Measurements from ENCODE around the gene C12orf57.

Gene C12orf57

GRCh38 chr12:6950401-6950801, 6.6 kb downstream of the C12orf57 start:
- H3K4me3 ChIP-seq (ENCODE audit: low read length): peak overlapping the region; percentile 80
- H3K27ac ChIP-seq (ENCODE audit: low read length): peak overlapping the region; percentile 97
- H3F3A ChIP-seq (ENCODE audit: insufficient read depth, low read length): peaks cover 64% of the 10 kb centered on the region
- H3K9ac ChIP-seq (ENCODE audit: low read length): peak overlapping the region; percentile 91
- peaks cover 55% of the 10 kb centered on the region for H3K79me2 ChIP-seq (ENCODE audit: low read length)
- H3K4me1 ChIP-seq (ENCODE audit: low read length): peaks cover 60% of the 10 kb centered on the region
- no peaks in the 10 kb centered on the region for H3K36me3 ChIP-seq (replicated peaks; ENCODE audit: insufficient read depth, low read length)
- H3K9me3 ChIP-seq (replicated peaks; ENCODE audit: insufficient read depth, low read length): no peaks in the 10 kb centered on the region
- H3K9me2 ChIP-seq (replicated peaks; ENCODE audit: insufficient read depth, low read length): no peaks in the 10 kb centered on the region
- peak overlapping the region; percentile 99 for H3K4me2 ChIP-seq (ENCODE audit: low read depth, low read length)
- peak overlapping the region; percentile 21 for H2AFZ ChIP-seq (ENCODE audit: low read length)
- H3K27me3 ChIP-seq (replicated peaks; ENCODE audit: insufficient read depth, low read length): no peaks in the 10 kb centered on the region
- TF ChIP-seq EZH2phosphoT487 (IDR thresholded peaks at IDR 0.05; ENCODE audit: low read length) (no peak), CTCF (IDR thresholded peaks at IDR 0.05; ENCODE audit: low read length) (peak; percentile 67)
- H4K20me1 ChIP-seq (ENCODE audit: insufficient read depth, low read length): no peaks in the 10 kb centered on the region
- no peak for DNase-seq

DNA sequence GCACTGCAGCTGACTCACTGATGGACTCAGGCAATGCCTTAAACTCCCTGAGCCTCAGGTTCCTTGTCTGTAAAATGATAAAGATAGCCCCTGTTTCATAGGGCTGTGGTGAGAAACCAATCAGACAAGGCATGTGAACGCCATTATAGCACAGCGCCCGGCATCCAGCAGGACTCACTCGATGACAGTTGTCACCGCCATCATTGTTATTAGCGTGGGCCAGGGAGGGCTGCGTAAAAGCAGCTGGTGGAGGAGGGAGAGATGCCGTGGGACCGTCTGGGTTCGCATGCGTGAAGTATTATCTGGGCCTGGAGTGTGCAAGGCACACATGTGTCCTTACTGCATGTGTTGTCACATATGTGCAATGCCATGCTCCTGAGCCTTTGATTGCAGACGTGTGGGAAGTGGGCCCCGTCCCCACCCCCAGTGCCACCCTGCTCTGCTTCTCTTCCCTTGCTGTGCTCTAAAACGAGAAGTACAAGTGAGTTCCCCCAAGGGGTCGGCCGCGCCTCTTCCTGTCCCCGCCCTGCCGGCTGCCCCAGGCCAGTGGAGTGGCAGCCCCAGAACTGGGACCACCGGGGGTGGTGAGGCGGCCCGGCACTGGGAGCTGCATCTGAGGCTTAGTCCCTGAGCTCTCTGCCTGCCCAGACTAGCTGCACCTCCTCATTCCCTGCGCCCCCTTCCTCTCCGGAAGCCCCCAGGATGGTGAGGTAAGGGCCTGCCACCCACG, 7.2 kb downstream of the C12orf57 start, which contains the start of gene PTPN6:
Gene PTPN6 (plus strand): TSS at position 546 of the 730 bp plus-strand sequence. CDS start 157 bp downstream, at position 703.
- H3F3A ChIP-seq (ENCODE audit: insufficient read depth, low read length): peaks cover 58% of the 10 kb centered on the region
- no peaks in the 10 kb centered on the region for H3K9me3 ChIP-seq (replicated peaks; ENCODE audit: insufficient read depth, low read length)
- peak within 1 kb of the TSS; percentile 99 for H3K4me2 ChIP-seq (ENCODE audit: low read depth, low read length)
- no peaks in the 10 kb centered on the region for H3K36me3 ChIP-seq (replicated peaks; ENCODE audit: insufficient read depth, low read length)
- no peak for DNase-seq
- H3K27ac ChIP-seq (ENCODE audit: low read length): peak within 1 kb of the TSS; percentile 97
- H3K4me3 ChIP-seq (ENCODE audit: low read length): peak within 1 kb of the TSS; percentile 80
- peaks cover 59% of the 10 kb centered on the region for H3K79me2 ChIP-seq (ENCODE audit: low read length)
- peak within 1 kb of the TSS; percentile 21 for H2AFZ ChIP-seq (ENCODE audit: low read length)
- TF ChIP-seq EZH2phosphoT487 (IDR thresholded peaks at IDR 0.05; ENCODE audit: low read length) (no peak), CTCF (IDR thresholded peaks at IDR 0.05; ENCODE audit: low read length) (no peak), EZH2 (optimal IDR thresholded peaks at IDR 0.05; ENCODE audit: low read depth, low read length) (no peak)
- peak within 1 kb of the TSS; percentile 91 for H3K9ac ChIP-seq (ENCODE audit: low read length)
- no peaks in the 10 kb centered on the region for H3K27me3 ChIP-seq (replicated peaks; ENCODE audit: insufficient read depth, low read length)
- H3K9me2 ChIP-seq (replicated peaks; ENCODE audit: insufficient read depth, low read length): no peaks in the 10 kb centered on the region
- H3K4me1 ChIP-seq (ENCODE audit: low read length): peaks cover 58% of the 10 kb centered on the region
- H4K20me1 ChIP-seq (ENCODE audit: insufficient read depth, low read length): no peaks in the 10 kb centered on the region

- DNase-seq: no peak
- Histone ChIP-seq H3K36me3 (replicated peaks; ENCODE audit: insufficient read depth, low read length) (no peaks in the 10 kb centered on the region), H3K9me2 (replicated peaks; ENCODE audit: insufficient read depth, low read length) (no peaks in the 10 kb centered on the region), H3K4me3 (ENCODE audit: low read length) (peak overlapping the region; percentile 80), H2AFZ (ENCODE audit: low read length) (0 out of 2 replicates have a peak overlapping the region, but pooled peaks have one; percentile 21), H4K20me1 (ENCODE audit: insufficient read depth, low read length) (no peaks in the 10 kb centered on the region), H3F3A (ENCODE audit: insufficient read depth, low read length) (peaks cover 52% of the 10 kb centered on the region), H3K27ac (ENCODE audit: low read length) (peak overlapping the region; percentile 97; the same call in 1 of the 2 replicates), H3K4me2 (ENCODE audit: low read depth, low read length) (peak overlapping the region; percentile 99), H3K4me1 (ENCODE audit: low read length) (peaks cover 64% of the 10 kb centered on the region), H3K9ac (ENCODE audit: low read length) (peak overlapping the region; percentile 91), H3K9me3 (replicated peaks; ENCODE audit: insufficient read depth, low read length) (no peaks in the 10 kb centered on the region), H3K27me3 (replicated peaks; ENCODE audit: insufficient read depth, low read length) (no peaks in the 10 kb centered on the region), H3K79me2 (ENCODE audit: low read length) (peaks cover 66% of the 10 kb centered on the region)
- no peak for TF ChIP-seq EZH2 (optimal IDR thresholded peaks at IDR 0.05; ENCODE audit: low read depth, low read length)
- TF ChIP-seq EZH2phosphoT487 (IDR thresholded peaks at IDR 0.05; ENCODE audit: low read length): no peak
- no peak for TF ChIP-seq CTCF (IDR thresholded peaks at IDR 0.05; ENCODE audit: low read length)
Measured at GRCh38 chr12:6951551-6952120, 7.8 kb downstream of the C12orf57 start.
